WI38 (cell line): ENCODE measurements around the gene DPCD.

Source experiments
- H3K4me3 ChIP-seq: 2 replicates; pipeline ENCODE4 v1.5.1; 2011; ENCODE audit warnings: low read depth, mild to moderate bottlenecking, control low read depth, low read length
- TF ChIP-seq, protein P1 (sequence below): IDR thresholded peaks from 2 replicates; pipeline ENCODE4 v1.5.1; 2012; ENCODE audit warnings: low read depth, mild to moderate bottlenecking, control low read depth, low read length

DPCD gene

DNA sequence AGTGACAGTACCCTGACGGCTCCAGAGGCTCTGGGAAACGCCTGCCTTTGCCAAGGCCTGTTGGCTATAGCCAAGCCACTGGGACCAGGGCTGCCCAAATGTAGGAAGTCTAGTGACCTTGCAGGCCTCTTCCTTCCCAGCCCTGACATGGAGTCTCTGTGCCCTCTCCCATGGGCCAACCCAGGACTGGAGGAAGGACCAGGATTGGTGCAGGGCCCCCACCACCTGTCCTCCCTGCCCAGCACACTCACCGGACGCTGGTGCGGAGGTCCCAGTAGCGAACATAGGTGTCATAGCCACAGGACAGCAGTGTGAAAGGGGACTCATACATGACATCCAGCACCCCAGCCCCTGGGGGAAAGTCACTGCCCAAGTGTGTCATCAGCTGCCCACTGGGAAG lies 24.0 kb downstream of the DPCD start:
- H3K4me3 ChIP-seq: no peak overlapping the region
- TF ChIP-seq, protein P1, sequence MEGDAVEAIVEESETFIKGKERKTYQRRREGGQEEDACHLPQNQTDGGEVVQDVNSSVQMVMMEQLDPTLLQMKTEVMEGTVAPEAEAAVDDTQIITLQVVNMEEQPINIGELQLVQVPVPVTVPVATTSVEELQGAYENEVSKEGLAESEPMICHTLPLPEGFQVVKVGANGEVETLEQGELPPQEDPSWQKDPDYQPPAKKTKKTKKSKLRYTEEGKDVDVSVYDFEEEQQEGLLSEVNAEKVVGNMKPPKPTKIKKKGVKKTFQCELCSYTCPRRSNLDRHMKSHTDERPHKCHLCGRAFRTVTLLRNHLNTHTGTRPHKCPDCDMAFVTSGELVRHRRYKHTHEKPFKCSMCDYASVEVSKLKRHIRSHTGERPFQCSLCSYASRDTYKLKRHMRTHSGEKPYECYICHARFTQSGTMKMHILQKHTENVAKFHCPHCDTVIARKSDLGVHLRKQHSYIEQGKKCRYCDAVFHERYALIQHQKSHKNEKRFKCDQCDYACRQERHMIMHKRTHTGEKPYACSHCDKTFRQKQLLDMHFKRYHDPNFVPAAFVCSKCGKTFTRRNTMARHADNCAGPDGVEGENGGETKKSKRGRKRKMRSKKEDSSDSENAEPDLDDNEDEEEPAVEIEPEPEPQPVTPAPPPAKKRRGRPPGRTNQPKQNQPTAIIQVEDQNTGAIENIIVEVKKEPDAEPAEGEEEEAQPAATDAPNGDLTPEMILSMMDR: no peak

DNA sequence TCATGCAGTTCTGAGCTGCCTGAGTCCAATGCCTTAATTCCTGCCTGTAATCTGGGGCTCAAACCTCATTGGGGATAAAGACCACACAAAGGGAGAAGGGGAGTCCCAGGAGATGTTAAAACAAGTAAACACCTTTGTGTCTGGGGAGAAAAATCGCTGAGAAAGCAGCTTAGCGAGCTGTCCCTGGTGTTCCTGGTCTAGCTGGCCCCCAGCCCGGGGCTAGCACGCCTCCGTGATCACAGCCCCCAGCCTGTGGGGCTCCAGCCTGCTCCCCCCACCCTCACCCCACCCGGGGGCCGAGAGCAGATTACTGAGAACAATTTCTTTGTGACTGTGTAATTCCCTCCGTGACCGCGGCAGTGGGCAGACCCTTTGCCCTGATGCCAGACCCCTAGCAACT lies 24.8 kb downstream of the DPCD start:
- TF ChIP-seq, protein P1: no peak

DNA sequence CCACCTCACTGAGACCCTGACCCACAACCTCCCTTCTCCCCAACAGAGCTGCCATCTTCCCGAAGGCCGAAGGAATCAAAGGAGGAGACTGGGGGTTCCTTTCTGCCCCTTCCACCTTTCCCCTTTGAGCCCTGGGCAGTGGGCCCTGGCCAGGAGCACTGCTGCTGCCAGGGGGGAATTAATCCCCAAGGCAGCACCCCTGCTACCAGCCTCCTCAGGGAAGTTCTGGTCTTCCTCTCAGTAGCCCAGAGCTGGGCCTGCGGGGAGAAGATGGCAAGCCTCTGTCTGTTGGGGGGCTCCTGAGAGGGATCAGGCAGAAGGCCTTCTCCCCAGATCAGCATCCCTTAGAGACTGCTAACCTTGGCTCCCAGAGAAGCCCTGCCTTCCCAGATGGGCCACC lies 25.5 kb downstream of the DPCD start:
- H3K4me3 ChIP-seq: no peak overlapping the region
- TF ChIP-seq, protein P1: no peak

More for the DNA sequence above, 24.8 kb downstream of the DPCD start:
- H3K4me3 ChIP-seq: no peak overlapping the region

DNA sequence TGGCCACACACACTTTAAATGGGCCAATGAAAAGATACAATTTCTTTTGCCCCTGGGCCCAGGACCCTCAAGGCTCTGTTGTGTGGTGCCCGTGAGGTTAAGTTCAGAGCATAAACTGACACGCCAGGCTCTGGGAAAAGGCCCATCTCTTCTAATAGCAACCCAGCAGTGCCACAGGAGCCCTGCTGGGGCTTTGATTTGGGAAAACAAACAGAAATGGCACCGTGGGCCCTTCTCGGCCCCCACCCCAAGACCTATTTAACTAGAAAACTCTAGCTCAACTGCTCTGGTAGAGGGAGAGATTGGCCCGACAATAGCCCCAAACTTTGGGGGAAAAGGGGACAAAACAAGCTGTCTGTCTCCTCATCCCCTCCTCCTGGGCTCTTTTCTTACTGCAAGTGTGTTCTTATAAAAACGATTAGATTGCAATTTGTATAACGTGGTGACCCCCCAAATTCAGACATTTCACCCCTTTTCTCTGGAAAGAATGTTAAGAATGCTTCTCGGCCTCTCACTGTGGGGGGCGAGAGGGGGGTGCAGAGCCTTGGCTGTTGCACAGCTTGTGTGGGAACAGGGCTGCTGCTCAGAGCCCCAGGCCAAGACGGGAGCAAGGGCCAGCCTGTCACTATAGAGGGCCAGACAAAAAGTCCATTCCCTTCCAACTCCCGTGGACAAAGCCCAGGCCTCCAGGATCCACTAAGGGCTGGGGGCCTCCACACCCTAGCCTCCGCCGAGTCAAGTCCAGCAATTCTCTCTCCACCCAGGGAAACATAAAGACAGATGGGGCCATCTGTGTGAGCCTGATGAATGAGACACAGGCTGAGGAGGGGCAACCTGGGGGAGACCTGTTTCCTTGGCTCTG lies 26.8 kb downstream of the DPCD start:
- H3K4me3 ChIP-seq: no peak overlapping the region
- TF ChIP-seq, protein P1: no peak

DNA sequence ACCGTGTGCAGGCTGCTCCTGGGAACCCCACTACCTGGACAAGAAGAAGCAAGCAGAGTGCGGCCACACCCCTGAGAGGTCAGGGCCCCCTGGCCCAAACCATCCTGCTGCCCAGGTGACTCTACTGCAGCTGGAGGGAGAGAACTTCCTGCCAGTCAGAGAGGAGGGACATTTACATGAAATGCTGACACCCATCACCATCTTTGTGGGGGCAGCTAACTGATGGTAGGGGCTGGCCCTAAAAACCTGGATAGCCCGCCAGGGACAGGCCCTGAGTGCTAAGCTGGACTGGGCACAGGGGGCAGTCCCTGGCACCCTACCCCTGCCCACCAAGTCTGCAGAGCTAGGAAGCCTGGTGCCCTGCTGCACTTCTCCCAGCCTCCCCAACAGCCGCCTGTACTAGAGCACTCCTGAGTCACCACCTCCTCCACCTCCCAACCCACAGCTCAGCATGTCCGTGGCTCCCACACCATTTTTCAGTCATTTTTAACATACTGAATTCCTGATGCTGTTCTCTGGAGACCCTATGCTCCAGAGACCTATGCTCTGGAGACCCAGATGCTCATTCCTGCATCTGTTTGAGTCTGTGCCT lies 27.5 kb downstream of the DPCD start:
- TF ChIP-seq, protein P1: no peak

DNA sequence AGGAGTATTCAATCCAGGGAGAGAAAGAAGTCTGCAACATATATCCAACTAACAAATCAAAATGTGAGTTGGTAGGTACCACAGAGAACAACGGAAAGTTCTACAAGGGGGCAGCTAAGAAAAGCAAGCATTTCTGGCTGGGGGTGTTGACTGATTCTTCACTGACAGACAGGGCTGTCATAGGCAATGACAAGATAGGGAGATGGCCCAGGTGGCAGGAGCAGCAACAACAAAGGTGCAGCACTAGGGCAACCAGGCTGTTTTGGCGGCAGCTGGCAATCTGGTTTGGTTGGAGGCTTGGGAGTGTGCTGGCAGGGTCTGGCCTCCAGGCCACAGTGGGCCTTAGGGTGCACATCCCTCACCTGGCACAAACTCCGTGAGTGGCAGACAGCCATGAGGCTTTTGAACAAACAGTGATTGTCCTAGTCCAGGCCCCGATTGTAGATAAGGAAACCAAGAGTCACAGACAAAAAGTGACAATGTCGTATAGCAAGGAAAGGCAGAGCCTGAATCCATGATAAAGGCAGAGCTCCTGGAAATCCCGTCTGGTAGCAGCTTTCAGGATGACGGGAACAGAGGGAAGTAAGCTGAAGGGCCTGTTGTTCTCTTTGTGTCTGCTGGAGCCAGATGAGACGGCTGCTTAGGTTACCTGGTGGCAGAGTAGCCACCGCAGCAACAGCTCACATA lies 28.4 kb downstream of the DPCD start:
- TF ChIP-seq, protein P1: no peak
- H3K4me3 ChIP-seq: no peak overlapping the region

More for the DNA sequence above, 27.5 kb downstream of the DPCD start:
- H3K4me3 ChIP-seq: no peak overlapping the region
